Epithelial cell of esophagus (primary cell): ENCODE data around the gene AKT1S1.

Experiments
- DNase-seq: peaks from one replicate; pipeline ENCODE4 v3.0.0; 2010; ENCODE audit warnings: low read depth
- H3K4me3 ChIP-seq: 2 replicates; pipeline ENCODE4 v1.5.1; 2011; ENCODE audit warnings: mild to moderate bottlenecking, low read length, control low read depth
- TF ChIP-seq, protein P1 (sequence below): IDR thresholded peaks from 2 replicates; pipeline ENCODE4 v1.5.1; 2011; ENCODE audit warnings: low read depth, mild to moderate bottlenecking, low read length, control low read depth, inconsistent platforms; ENCODE audit not compliant: insufficient read depth; ENCODE audit errors: missing control alignments

Gene AKT1S1

GRCh38 chr19:49837425-49837824, 39.7 kb downstream of the AKT1S1 start:
- DNase-seq, result no peak
- H3K4me3 ChIP-seq, result no peak overlapping the region
- TF ChIP-seq, protein P1, sequence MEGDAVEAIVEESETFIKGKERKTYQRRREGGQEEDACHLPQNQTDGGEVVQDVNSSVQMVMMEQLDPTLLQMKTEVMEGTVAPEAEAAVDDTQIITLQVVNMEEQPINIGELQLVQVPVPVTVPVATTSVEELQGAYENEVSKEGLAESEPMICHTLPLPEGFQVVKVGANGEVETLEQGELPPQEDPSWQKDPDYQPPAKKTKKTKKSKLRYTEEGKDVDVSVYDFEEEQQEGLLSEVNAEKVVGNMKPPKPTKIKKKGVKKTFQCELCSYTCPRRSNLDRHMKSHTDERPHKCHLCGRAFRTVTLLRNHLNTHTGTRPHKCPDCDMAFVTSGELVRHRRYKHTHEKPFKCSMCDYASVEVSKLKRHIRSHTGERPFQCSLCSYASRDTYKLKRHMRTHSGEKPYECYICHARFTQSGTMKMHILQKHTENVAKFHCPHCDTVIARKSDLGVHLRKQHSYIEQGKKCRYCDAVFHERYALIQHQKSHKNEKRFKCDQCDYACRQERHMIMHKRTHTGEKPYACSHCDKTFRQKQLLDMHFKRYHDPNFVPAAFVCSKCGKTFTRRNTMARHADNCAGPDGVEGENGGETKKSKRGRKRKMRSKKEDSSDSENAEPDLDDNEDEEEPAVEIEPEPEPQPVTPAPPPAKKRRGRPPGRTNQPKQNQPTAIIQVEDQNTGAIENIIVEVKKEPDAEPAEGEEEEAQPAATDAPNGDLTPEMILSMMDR, result no peak

- TF ChIP-seq, protein P1, result no peak
- DNase-seq, result peak; percentile 43
- H3K4me3 ChIP-seq, result no peak overlapping the region
Measured at GRCh38 chr19:49837009-49837310, 40.2 kb downstream of the AKT1S1 start.

DNA sequence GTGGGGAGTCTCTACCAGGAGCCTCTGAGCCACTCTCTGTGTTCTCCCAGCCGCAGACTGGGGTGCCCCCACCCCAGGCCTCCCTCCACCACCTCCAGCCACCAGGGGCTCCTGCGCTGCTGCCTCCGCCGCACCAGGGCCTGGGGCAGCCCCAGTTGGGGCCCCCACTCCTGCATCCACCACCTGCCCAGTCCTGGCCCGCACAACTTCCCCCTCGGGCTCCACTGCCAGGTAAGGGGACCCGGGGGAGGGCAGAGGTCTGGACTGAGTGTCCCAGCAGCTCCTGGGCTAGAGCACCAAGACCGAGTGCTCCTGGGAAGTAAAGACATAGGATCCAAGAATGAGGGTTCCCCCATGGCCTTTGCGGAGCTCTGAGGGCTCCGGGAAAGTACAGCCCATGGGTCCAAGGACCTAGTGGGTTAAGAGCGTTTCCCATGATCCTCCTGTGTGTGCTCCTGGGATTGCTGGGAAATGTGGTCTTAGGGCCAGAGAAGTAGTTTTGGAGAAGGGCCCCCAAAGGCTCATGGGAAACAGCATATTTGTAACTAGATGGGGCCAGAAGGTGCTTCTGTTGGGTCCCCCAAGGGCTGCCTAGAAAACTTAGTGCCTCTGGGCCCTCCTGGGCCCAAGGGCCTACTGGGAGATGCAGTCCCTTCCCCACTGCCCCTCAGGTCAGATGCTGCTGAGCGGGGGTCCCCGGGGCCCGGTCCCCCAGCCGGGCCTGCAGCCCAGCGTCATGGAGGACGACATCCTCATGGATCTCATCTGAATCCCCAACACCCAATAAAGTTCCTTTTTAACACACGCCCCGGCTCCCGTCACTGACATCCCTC, 40.8 kb downstream of the AKT1S1 start:
- no peak overlapping the region for H3K4me3 ChIP-seq

GRCh38 chr19:49835562-49835961, 41.6 kb downstream of the AKT1S1 start:
- no peak for DNase-seq
- TF ChIP-seq, protein P1, result no peak

More for the DNA sequence above, 40.8 kb downstream of the AKT1S1 start:
- no peak for DNase-seq
- TF ChIP-seq, protein P1, result no peak

DNA sequence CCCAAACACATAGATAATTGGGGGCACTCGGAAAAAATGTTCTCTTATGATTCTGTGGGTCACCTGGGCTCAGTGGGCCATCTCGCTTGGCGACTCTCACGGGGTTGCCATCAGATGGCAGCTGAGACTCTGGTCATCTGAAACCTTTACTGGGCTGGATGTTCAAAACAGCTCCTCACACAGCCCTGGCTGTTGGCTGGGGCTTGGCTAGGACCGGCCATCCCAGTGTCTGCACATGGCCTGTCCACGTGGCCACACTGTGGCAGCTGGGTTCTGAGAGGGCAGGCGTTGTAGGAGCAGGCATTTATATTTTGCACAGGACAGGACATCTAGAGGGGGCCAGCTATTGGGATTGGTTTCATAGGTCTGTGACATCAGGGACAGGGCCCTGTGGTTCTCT, 43.6 kb downstream of the AKT1S1 start:
- H3K4me3 ChIP-seq, result no peak overlapping the region
- DNase-seq, result no peak
- TF ChIP-seq, protein P1, result no peak

More at GRCh38 chr19:49835562-49835961, 41.6 kb downstream of the AKT1S1 start:
- no peak overlapping the region for H3K4me3 ChIP-seq

DNA sequence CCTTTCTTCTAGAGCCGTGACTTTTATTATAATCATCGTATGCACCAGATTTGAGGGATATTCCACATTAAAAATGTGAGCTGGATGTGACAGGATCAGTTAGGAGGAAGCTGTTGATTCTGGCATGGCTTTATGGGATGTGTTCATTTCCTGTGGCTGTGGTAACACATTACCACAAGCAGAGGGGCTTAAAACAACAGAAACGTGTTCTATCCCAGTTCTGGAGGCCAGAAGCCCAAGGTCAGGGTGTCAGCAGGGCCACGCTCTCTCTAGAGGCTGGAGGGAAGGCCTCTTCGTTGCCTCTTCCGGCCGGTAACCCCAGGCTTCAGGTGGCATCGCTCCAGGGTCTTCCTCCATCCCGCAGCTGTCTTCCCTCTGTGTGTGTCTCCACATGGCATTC, 44.6 kb downstream of the AKT1S1 start:
- H3K4me3 ChIP-seq, result no peak overlapping the region
- DNase-seq, result no peak
- TF ChIP-seq, protein P1, result no peak

DNA sequence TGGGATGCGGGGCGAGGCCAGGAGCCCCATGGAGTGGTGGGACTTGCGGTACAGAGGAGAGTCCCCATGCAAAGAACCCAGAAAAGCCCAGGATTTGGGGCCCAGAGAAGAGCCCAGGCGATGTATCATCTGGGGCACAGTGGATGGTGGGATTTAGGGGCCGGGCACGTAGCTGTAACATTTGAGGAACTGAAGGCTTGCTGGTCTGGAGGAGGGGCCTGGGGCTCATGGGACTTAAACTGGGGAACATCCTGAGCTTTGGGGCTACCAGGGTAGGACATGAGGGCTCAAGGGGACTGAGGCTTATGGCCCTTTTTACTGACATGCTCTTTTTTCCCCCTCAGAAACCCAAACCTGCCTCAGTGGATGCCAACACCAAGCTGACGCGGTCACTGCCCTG, 45.6 kb downstream of the AKT1S1 start:
- H3K4me3 ChIP-seq, result no peak overlapping the region

More for the DNA sequence above, 45.6 kb downstream of the AKT1S1 start:
- no peak for DNase-seq
- TF ChIP-seq, protein P1, result no peak
